GM12872 (cell line): ENCODE data around the gene CD300H.

Experiments used
- CTCF ChIP-seq: IDR thresholded peaks from 3 replicates; pipeline ENCODE4 v1.5.1; 2011; ENCODE audit warnings: low read depth, mild to moderate bottlenecking, low read length, moderate library complexity; ENCODE audit not compliant: insufficient read depth

Gene CD300H

GRCh38 chr17:74541176-74542111 is 25.9 kb downstream of the CD300H start:
- no peak for TF ChIP-seq CTCF

GRCh38 chr17:74539281-74539820 is 28.0 kb downstream of the CD300H start:
- no peak for TF ChIP-seq CTCF

- TF ChIP-seq CTCF: no peak
These were observed 30.4 kb downstream of the CD300H start for GRCh38 chr17:74536890-74537289.

GRCh38 chr17:74532115-74532514 is 35.2 kb downstream of the CD300H start:
- TF ChIP-seq CTCF: no peak

GRCh38 chr17:74531231-74531761 is 36.0 kb downstream of the CD300H start, which contains the start of gene CD300LB:
Gene CD300LB (minus strand): TSS chr17:74531475. CDS start chr17:74531350, 125 bp downstream.
- no peak for TF ChIP-seq CTCF

- no peak for TF ChIP-seq CTCF
These were observed 36.5 kb downstream of the CD300H start for GRCh38 chr17:74530831-74531150.

GRCh38 chr17:74529243-74529642 is 38.1 kb downstream of the CD300H start:
- TF ChIP-seq CTCF: no peak
